Cardiac ventricle fibroblast (primary cell): ENCODE results near the gene NALF2. TPM values are rescaled to one million over a fixed set of nuclear protein-coding genes. Genes with fewer than 3 reads are reported as not detected.

Experiments
- total RNA-seq: library from RNA; depleted of rRNA; stranded (reverse); fragments of >200 nt; gene quantifications from 2 replicates; pipeline ENCODE4 v1.2.3, GENCODE V29; 2015

The NALF2 gene
- total RNA-seq = not detected in 2 replicates

GRCh38 chrX:69503782-69504625, at the start of gene NALF2:
NALF2 (plus strand) TSS chrX:69504326; CDS start chrX:69505283, 957 bp downstream.

Other genes starting within 250 kb of the NALF2 start
- 0.50 and 0.68 TPM in 2 replicates for gene EDA, start 111.8 kb downstream of the NALF2 start, total RNA-seq